ENCODE measurements around the gene GRID1.

The GRID1 gene

DNA sequence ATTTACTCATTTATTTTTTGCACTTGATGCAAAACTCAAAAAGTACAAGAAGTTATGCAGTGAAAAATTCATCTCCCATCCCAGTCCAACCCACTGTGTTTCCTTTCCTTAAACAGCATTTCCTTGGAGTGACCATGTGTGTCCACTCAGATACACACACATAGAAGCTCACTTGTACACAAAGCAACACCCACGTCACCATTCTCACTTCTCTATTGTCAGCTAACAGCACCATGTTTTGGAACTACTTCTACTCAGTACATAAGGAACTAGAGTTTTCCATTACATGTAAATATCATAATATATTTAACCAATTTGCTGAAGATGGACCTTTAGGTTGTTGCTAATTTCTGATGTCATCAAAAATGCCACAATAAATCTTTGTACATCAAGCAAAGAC lies 167.6 kb downstream of the GRID1 start:
- H3K4me3 ChIP-seq (ENCODE audit: control insufficient read depth, low read depth, low read length) = no peak overlapping the region
- no peak for DNase-seq (ENCODE audit: low read depth)
- TF ChIP-seq, protein P1, sequence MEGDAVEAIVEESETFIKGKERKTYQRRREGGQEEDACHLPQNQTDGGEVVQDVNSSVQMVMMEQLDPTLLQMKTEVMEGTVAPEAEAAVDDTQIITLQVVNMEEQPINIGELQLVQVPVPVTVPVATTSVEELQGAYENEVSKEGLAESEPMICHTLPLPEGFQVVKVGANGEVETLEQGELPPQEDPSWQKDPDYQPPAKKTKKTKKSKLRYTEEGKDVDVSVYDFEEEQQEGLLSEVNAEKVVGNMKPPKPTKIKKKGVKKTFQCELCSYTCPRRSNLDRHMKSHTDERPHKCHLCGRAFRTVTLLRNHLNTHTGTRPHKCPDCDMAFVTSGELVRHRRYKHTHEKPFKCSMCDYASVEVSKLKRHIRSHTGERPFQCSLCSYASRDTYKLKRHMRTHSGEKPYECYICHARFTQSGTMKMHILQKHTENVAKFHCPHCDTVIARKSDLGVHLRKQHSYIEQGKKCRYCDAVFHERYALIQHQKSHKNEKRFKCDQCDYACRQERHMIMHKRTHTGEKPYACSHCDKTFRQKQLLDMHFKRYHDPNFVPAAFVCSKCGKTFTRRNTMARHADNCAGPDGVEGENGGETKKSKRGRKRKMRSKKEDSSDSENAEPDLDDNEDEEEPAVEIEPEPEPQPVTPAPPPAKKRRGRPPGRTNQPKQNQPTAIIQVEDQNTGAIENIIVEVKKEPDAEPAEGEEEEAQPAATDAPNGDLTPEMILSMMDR (conservative IDR thresholded peaks at IDR 0.05; ENCODE audit: control insufficient read depth, insufficient read depth, low read depth, low read length) = no peak

DNA sequence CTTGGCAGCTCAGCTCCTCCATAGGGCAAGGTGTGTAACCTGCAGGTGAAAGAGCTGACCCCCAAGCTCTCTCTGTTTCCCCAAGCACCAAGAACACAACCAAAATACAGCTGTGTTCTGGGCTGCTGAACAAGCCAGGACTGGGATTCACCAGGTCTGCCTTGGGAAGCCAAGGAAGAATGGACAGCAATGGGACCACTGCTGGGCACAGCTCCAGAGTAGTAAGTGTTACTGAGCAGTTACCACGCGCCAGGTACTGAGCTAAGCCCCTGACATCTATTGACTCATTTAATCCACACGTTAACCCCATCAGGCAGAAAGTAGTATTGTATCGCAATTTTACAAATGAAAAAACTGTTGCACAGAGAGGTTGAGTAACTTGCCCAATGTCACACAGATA lies 168.3 kb downstream of the GRID1 start:
- H3K4me3 ChIP-seq (ENCODE audit: control insufficient read depth, low read depth, low read length) = no peak overlapping the region
- no peak for DNase-seq (ENCODE audit: low read depth)
- TF ChIP-seq, protein P1 (conservative IDR thresholded peaks at IDR 0.05; ENCODE audit: control insufficient read depth, insufficient read depth, low read depth, low read length) = no peak

DNA sequence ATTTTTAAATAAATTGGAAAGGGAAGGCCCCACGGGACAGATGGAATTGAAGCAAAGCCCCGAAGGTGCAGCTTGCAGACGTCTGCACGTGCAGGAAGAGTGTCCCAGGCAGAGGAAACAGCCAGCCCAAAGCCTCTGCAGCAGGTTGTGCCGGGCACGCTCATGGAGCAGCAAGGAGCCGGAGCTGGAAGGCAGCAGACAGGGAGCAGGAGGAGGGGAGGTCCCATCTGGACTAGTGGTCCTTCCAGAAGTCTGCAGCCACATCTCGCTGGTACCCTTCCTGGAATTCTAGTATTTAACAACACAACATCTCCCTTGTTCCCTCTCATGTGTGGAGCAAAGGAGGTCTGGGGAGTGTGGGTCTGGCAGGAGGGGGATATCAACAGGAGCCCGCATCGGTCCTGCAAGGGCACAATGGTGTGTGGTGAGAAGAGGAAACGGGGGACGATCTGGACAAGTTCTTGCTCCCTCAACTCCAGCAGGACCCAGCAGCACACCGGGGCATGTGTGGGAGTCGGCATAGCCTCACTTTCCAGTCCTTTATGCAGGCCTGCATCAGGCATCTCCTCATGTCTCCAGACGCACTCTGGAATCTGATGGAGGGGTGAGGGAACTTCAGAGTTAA lies 169.3 kb downstream of the GRID1 start:
- no peak for DNase-seq (ENCODE audit: low read depth)
- H3K4me3 ChIP-seq (ENCODE audit: control insufficient read depth, low read depth, low read length) = no peak overlapping the region
- TF ChIP-seq, protein P1 (conservative IDR thresholded peaks at IDR 0.05; ENCODE audit: control insufficient read depth, insufficient read depth, low read depth, low read length) = no peak

DNA sequence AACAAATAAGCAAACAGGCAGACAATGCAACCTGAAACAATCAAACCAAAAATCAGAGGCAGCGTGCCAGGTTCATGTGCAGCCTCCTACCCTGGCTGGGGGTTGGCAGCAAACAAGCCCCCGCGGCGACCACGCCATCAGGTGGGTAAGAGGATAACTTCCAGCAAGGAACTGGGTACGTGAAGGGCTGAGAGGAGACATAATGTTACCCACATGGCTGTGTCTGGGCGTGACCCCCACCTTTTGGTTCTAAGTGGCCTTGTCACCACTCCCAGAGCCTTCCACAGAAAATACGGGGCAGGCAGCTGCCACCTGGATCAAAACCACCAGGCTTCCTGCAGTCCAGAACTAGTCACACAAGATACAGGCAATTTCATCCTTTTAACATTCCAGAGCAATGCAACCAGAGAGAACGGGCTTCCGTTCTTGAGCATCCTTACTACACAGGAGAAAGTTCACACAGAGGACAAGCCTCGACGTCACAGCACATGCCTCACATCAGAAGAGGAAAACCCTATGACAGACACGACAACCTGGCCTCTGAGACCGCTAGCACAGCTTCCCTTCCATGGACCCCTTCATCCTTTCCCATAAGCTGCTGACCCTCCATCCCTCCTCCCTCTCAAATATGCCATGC lies 171.0 kb downstream of the GRID1 start:
- H3K4me3 ChIP-seq (ENCODE audit: control insufficient read depth, low read depth, low read length) = no peak overlapping the region
- TF ChIP-seq, protein P1 (conservative IDR thresholded peaks at IDR 0.05; ENCODE audit: control insufficient read depth, insufficient read depth, low read depth, low read length) = no peak
- no peak for DNase-seq (ENCODE audit: low read depth)

DNA sequence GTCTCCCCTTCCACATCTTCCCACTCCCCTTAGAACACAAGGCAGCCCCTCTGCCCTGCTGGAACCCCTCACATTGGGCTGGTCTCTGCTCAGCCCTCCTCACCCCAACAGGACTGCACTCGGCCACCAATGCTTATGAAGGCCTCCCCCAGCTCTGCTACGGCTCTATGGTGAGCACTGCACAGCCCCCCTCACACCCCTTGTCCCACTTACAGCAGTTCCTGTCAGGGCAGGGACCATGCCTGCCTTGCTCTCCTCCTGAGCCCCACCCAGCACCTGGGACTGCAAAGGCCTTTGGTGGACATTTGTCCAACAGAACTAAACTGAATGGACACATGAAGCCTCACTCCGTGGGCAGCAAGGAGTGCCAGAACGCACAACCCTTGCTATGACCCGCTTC lies 171.9 kb downstream of the GRID1 start:
- TF ChIP-seq, protein P1 (conservative IDR thresholded peaks at IDR 0.05; ENCODE audit: control insufficient read depth, insufficient read depth, low read depth, low read length) = no peak
- no peak overlapping the region for H3K4me3 ChIP-seq (ENCODE audit: control insufficient read depth, low read depth, low read length)
- no peak for DNase-seq (ENCODE audit: low read depth)

DNA sequence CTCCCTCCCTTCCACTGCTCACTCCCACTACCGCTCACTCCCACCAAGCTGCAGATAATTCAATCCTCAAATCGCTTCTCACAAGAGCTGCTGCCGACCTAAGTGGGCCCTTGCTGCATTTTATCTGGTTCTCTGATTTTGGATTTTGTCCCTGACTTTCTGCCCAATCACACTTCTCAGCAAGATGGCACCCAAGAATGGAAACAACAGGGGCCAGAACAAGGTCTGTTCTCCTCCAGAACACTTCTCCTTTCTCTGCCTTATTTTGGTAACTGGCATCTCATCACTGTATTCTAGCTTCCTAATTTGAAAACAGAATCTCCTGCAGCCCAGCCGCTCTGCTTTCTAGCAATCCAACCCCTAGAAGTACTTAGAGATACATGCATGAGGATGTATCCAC lies 172.8 kb downstream of the GRID1 start:
- no peak for DNase-seq (ENCODE audit: low read depth)
- no peak overlapping the region for H3K4me3 ChIP-seq (ENCODE audit: control insufficient read depth, low read depth, low read length)
- TF ChIP-seq, protein P1 (conservative IDR thresholded peaks at IDR 0.05; ENCODE audit: control insufficient read depth, insufficient read depth, low read depth, low read length) = no peak

Measured in fibroblast of mammary gland (primary cell).